Measurements from ENCODE around the gene HAGH.
A peak's percentile ranks its signal among the peaks of the same experiment; 100 is the strongest.

HAGH gene

DNA sequence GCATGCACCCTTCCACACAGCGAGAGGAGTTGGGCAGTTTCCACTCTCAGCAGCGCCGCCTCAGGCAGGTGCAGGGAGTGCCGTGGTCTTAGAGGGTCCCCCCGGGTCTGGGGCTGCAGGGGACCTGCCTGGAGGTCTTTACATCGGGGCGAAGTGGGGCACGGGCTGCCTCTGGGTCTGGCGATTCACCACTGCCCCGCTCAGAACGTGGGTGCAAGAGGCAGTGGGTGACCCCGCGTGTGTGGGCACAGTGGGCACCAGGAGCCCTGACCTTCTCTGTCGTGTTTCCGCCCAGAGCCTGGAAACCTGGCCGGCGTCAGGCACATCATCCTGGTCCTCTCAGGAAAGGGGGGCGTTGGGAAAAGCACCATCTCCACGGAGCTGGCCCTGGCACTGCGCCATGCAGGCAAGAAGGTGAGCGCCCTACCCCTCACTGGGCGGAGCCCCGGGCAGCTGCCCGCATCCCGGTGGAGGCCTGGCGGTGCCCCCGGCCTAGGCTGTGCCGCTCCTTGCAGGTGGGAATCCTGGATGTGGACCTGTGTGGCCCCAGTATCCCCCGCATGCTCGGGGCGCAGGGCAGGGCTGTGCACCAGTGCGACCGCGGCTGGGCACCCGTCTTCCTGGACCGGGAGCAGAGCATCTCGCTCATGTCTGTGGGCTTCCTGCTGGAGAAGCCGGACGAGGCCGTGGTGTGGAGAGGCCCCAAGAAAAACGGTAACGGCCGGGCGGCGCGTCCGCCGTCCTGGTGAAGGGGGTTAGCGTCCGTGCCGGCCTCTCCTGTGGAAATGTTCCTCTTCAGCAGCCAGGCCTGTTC is 40.2 kb downstream of the HAGH start:
- no peak for DNase-seq

GRCh38 chr16:1785846-1786170 is 40.8 kb downstream of the HAGH start:
- DNase-seq = no peak

DNA sequence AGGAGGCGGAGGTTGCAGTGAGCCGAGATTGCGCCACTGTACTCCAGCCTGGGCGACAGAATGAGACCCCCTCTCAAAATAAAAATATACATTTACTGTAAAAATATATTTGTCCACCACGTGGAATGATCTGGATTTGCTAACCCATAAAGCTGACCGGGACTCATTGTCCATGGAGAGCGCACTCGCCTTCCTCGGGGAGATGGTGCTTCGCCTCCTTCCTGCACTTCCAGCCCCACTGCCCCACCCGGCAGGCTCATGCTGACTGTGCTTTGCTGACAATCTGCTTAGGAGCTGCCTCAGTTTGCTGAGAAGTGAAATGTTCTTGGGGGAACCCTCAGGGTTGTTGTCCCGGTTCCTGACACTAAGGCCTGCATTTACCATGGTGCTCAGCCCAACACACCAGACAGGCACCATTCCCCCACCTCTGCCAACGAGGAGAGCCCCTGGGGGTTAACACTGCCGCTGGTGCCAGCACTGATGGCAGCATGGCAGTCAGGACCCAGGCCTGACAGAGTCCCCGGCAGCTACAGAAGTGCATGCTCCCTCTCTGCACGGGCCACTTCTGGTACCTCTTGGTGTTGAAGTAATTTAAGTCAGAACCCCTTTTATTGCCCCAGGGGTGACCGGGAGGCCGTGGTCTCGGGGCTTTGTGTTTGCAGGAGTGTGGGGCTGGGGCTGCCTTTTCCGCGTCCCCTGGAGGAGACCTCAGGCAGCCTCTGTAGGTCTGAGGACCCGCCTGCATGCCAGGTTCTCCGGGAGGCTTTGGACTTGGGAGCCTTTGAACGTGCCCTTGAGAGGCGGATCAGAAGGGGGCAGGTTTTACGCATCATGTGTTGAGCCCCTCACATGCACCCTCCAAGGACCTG is 41.4 kb downstream of the HAGH start:
- DNase-seq = no peak

DNA sequence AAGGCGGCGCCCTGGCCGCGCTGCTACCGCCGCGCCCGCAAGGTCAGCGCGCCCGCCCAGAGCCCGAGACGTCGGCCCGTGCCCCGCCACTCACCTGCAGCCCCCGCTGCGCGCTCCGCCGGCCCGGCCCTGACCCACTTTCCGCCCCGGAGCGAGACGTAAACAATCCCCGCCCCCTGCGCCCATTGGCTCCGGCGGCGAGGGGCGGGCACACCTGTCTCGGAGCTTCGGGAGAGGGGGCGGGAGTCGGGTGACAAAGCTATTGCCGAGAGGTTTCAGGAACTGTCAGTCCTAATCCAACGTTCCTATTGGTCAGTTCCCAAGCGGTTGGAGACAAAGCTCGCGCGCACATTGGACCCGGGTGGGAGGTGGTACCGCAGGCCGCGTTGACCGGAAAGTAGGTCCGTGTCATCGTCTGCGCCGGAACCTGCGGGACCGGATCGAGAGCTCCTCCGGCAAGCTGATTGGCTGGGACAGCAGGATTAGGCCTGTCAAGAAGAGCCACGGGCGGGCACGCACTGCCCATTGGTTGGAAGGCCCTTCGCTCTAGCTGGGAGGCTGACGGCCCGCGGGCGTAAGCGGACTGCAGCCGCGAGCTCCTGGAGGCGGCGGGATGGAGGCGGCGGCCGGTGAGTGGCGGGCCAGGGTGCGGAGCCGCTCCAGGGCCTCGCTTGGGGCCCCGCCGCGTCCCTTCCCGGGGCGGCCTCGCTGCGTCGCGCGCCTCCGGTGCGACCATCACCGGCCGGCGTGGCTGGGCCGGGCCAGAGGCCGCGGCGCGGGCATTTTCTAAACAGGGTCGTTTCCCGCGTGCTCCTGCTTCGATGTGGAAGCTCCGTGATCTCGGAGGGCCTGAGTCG is 44.0 kb downstream of the HAGH start, which contains the start of the genes NUBP2 and SPSB3:
TSS of gene NUBP2 (plus strand) at position 553 of the 857 bp plus-strand sequence. CDS start at position 614, 61 bp downstream.
TSS of gene SPSB3 (minus strand) at position 164 of the 857 bp plus-strand sequence. CDS start 1,088 bp downstream, outside the sequence.
- DNase-seq = peak; percentile 99

- no peak for DNase-seq
Observed at GRCh38 chr16:1781758-1782407, 44.7 kb downstream of the HAGH start.

GRCh38 chr16:1781254-1781653 is 45.4 kb downstream of the HAGH start:
- no peak for DNase-seq

- no peak for DNase-seq
Observed at GRCh38 chr16:1780677-1781072, 46.0 kb downstream of the HAGH start.

DNA sequence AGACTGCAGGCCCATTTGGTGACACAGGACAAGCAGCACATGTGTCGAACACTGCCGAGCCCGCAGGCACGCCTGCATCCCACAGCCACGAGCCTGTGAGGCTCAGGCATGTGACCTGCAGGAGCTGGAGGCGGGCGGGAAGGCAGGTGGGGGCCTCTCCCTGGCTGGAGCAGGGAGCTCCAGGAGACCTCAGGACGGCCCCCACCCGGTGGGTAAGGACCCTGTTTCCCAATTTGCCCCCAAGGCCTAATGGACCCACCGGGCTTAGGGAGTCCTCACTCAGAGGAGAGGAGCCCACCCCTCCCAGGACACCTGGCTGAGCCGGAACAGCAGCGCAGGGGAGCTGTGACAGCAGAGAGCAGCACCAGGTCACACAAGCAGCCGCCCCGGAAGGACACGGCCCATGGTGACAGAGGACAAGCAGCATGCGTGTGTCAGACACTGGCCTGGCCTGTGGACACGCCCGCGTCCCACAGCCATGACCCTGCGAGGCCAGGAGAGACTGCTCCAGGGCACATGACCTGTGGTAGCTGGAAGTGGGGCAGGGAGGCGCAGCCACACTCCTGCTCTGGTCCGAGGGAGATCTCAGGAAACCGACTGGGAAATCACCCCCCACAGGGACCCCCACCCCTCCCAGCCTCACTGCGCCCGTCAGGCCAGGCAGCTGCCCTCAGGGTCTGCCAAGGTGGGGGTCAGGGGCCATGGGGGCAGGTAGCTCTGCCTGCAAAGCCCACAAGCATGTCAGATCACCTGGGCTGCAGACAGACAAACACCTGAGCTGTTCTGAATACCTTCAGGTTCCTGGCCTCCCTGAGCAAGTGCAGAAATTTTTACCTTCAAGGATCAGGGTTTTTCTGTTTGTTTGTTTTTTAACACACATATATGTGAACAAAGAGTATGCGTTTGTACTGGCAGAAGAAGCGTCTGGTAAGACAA is 46.6 kb downstream of the HAGH start:
- no peak for DNase-seq

DNA sequence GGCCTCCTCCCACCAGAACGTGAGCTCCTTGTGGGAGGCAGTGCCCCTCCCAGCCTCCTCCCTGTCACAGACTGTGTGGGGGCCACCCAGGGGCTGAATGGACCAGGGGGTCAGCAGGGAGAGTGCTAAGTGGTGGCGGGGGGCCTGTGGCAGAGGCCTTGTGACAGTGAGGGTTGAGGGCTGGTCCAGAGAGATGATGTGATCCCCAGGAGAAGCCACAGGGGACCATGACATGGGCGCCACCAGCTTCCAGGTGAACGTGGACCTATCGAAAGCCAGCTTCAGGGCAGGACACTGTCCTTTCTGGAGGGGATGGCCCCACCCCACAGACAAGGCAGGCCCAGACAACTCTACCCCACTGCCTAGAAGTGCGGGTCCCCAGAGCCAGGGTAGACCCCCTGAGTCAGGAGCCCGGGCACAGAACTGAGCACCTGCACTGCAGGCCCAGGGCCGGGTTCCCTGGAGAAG is 47.4 kb downstream of the HAGH start:
- DNase-seq = no peak

DNA sequence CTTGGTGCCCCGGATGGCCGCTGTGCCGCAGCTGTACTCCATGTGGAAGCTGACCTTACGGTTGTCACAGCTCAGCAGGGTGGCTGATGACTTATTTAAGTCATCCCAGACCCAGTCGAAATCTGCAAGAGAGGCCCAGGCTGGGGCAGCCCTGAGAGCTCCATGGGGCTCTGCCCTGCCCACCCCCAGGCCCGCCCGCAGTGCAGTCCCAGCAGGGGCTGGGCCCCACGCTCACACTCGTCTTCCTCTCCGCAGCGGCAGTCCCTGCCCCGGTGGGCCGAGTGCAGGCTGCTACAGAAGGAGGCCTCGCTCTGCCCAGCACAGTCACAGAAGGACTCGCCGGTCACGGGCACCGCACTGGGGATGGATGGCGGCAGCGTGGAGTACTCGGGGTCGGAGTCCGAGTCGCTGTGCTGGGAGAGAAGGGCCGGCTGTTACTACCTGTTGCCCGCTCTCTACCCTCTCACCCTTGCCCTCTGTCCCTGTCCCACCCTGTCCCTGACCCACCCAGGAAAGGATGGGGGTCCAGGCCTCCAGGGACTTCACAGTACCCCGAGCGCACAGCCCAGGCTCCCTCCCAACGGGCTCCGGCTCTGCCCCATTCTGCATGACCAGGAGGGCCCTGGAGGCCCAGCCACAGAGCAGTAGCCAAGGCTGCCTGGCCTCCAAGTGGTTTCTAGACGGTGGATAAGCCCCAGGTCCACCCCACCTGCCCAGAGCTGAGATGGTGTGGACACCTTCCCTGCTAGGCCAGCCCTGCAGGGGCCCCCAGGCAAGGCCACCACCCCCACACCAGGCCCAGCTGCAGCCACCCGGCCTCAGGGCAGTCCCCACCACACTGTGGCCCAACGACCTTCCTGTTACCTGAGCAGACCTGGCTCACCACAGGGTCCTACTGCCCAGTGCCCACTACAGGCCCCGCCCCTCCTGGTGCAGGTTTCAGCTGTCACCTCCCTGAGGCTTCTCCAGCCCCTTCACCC is 48.1 kb downstream of the HAGH start:
- no peak for DNase-seq

GRCh38 chr16:1777375-1778199 is 49.0 kb downstream of the HAGH start:
- DNase-seq = no peak

- DNase-seq = no peak
Observed at GRCh38 chr16:1776991-1777374, 49.6 kb downstream of the HAGH start.

GRCh38 chr16:1776672-1776955 is 50.0 kb downstream of the HAGH start:
- no peak for DNase-seq

- no peak for DNase-seq
Observed at GRCh38 chr16:1775846-1776671, 50.6 kb downstream of the HAGH start.

DNA sequence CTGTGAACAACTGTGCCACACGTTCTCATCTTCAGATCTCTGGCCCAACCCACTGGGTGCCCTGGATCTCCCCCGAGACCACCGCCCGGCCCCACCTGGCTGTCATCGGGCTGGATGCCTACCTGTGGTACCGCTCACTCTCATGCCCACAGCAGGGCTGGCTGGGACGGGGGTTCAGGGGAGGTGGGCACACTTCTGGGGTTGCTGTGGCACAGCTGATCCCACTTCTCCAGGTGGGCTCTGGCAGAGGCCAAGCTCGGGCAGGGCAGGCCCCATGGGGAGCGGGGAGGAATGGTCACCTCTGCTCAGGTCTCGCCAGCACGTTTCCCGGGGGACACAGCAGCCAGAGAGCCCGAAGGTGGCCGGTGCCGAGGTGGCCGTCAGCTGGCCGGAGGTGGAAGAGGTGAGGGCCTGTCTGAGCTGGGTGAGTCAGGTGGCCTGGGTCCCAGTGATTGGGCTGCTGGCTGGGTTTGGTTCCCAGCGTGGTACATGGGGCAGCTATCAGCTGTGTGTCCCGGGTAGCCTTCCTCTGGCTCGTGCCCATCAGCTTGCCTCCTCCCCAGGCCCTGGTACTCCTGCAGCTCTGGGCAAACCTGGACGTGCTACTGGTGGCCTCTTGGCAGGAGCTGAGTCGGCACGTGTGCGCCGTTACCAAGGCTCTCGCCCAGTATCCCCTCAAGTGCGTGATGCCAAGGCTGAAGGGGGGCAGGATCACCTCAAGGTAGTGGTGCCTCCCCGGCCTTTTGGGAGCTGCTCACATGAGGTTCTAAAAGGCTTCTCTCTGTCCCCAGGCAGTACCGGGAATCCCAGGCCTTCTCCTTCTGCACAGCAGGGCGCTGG is 51.4 kb downstream of the HAGH start:
- no peak for DNase-seq

DNA sequence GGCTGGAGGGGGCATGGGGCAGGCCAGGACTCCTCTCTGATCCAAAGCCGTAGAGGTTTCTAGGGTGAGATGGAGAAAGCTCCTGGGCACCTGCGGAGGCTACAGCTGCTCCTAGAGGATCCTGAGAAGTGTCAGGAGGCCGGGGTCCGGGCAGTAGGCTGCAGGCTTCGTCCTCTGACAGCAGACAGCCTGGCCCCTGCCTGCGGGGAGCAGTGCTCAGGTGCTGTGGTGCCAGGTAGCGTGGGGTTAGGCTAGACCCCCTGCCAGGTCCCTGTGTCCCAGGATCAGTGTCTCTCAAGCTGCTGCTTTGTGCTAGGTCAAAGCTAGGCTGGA is 52.2 kb downstream of the HAGH start:
- no peak for DNase-seq

DNA sequence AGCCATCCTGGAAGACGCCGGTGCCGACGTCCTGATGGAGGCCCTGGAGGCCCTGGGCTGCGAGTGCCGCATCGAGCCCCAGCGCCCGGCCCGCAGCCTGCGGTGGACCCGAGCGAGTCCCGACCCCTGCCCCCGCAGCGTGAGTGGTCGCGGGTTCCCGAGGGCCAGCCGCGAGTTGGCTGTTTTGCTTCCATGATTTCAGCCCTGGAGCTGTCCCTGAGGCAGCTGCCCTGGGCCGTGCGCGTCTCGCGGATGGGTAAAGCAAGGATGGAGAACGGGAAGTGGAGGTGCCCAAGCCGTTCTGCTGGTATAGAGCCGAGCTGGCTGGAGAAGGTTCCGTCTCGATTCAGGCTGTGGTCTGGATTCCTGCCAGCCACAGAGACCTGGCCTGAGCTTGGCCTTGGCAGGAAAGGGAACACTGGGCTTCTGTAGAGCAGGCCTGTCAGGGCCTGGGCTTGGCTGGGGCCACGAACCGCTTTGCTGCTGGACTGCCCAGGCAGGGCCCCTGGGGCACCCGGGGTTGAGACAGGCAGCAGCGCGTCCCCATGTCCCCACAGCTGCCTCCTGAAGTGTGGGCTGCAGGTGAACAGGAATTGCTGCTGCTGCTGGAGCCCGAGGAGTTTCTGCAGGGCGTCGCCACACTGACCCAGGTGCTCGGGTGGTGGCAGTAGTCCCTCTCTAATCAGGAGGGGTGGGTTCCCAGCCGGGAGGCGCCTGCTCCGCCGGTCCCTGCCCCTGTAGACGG is 52.8 kb downstream of the HAGH start:
- DNase-seq = no peak

All from NCI-H2029 (cell line).